Smooth muscle cell (in vitro differentiated cells): ENCODE measurements around the gene ZC3H18. TPM values are rescaled to one million over a fixed set of nuclear protein-coding genes. Genes with fewer than 3 reads are reported as not detected.

ENCODE experiments used
- DNase-seq: peaks from one replicate; lab custom pipeline; 2025; ENCODE audit not compliant: unreplicated experiment; lab: John Stamatoyannopoulos, UW
- H2AFZ ChIP-seq: fragments of 200-600 bp; sonication (generic); 2 replicates; pipeline ENCODE4 v1.6.0; 2016; ENCODE audit warnings: antibody characterized with exemption, low read depth, mild to moderate bottlenecking
- H3F3A ChIP-seq: fragments of 200-600 bp; sonication (generic); 2 replicates; pipeline ENCODE4 v1.6.0; 2017; ENCODE audit warnings: antibody characterized with exemption, low read depth
- H3K27ac ChIP-seq: fragments of 200-600 bp; sonication (generic); 2 replicates; pipeline ENCODE4 v1.5.1; 2016; ENCODE audit warnings: low read depth, mild to moderate bottlenecking
- H3K27me3 ChIP-seq: fragments of 200-600 bp; sonication (generic); 2 replicates; pipeline ENCODE4 v1.6.1; 2016; ENCODE audit warnings: low read depth, mild to moderate bottlenecking
- H3K36me3 ChIP-seq: fragments of 200-600 bp; sonication (generic); 2 replicates; pipeline ENCODE4 v1.5.1; 2016; ENCODE audit warnings: low read depth
- H3K4me1 ChIP-seq: fragments of 200-600 bp; sonication (generic); 2 replicates; pipeline ENCODE4 v1.5.1; 2016; ENCODE audit warnings: low read depth
- H3K4me2 ChIP-seq: fragments of 200-600 bp; sonication (generic); 2 replicates; pipeline ENCODE4 v1.6.0; 2016; ENCODE audit warnings: mild to moderate bottlenecking
- H3K4me3 ChIP-seq: fragments of 200-600 bp; sonication (generic); 2 replicates; pipeline ENCODE4 v1.5.1; 2016; ENCODE audit warnings: mild to moderate bottlenecking
- H3K79me2 ChIP-seq: fragments of 200-600 bp; sonication (generic); 2 replicates; pipeline ENCODE4 v1.6.0; 2016; ENCODE audit warnings: low read depth, mild to moderate bottlenecking
- H3K9ac ChIP-seq: fragments of 200-600 bp; sonication (generic); 2 replicates; pipeline ENCODE4 v1.6.0; 2016; ENCODE audit warnings: low read depth
- H3K9me3 ChIP-seq: fragments of 200-600 bp; sonication (generic); replicated peaks from 2 replicates; pipeline ENCODE4 v1.5.1; 2016; ENCODE audit warnings: low read depth
- H4K20me1 ChIP-seq: fragments of 200-600 bp; sonication (generic); 2 replicates; pipeline ENCODE4 v1.6.0; 2016; ENCODE audit warnings: low read depth
- WGBS: methylation state at CpG from one replicate; pipeline ENCODE4 v1.1.7; 2016; ENCODE audit warnings: low lambda C conversion rate; 5-methylcytosine and 5-hydroxymethylcytosine counted together
- polyA plus RNA-seq: library from polyadenylated mRNA; unstranded; fragments of >200 nt; fragmentation: Nextera tagmentation; extraction: Ambion mirVana; gene quantifications from 2 replicates; pipeline ENCODE4 v1.2.1, GENCODE V29; 2016
- total RNA-seq: library from RNA; depleted of rRNA; stranded (reverse); fragments of >200 nt; gene quantifications from 2 replicates; pipeline ENCODE4 v1.2.3, GENCODE V29; 2014
- TF ChIP-seq, protein P1 (sequence below): fragments of 200-600 bp; sonication (generic); IDR thresholded peaks from 2 replicates; pipeline ENCODE4 v1.5.1; 2017; ENCODE audit warnings: borderline replicate concordance, mild to moderate bottlenecking, antibody characterized with exemption; ENCODE audit not compliant: insufficient read depth, poor library complexity, severe bottlenecking

The ZC3H18 gene
- total and polyA plus RNA-seq, 2 experiments from 2014 or later: 14.6 to 30.4 TPM

DNA sequence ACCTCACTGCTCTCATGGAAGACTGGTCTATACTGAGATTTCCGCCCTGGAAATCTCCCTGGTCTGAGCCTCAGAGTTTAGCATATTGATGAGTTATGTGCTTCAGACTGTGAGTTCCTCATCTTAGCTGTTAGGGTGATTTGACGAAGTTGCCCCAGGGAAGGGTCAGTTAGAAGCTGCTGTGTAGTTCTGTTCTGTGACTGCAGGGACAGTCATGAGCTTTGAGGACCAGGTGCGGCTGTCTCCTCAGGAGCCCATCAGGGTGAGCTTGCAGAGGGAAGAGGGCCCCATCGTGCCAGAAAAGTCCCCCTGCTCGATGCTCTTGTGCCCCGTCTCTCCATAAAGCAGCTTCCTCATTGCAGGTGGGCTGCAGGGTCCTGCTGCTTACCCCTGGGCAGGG lies 39.9 kb downstream of the ZC3H18 start:
- H3F3A ChIP-seq: no peaks in the 10 kb centered on the region
- no peak overlapping the region for H2AFZ ChIP-seq
- H3K36me3 ChIP-seq: no peaks in the 10 kb centered on the region
- no peak overlapping the region for H3K27ac ChIP-seq
- TF ChIP-seq, protein P1, sequence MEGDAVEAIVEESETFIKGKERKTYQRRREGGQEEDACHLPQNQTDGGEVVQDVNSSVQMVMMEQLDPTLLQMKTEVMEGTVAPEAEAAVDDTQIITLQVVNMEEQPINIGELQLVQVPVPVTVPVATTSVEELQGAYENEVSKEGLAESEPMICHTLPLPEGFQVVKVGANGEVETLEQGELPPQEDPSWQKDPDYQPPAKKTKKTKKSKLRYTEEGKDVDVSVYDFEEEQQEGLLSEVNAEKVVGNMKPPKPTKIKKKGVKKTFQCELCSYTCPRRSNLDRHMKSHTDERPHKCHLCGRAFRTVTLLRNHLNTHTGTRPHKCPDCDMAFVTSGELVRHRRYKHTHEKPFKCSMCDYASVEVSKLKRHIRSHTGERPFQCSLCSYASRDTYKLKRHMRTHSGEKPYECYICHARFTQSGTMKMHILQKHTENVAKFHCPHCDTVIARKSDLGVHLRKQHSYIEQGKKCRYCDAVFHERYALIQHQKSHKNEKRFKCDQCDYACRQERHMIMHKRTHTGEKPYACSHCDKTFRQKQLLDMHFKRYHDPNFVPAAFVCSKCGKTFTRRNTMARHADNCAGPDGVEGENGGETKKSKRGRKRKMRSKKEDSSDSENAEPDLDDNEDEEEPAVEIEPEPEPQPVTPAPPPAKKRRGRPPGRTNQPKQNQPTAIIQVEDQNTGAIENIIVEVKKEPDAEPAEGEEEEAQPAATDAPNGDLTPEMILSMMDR: peak; percentile 15
- H4K20me1 ChIP-seq: peaks cover 97% of the 10 kb centered on the region
- no peak overlapping the region for H3K4me2 ChIP-seq
- DNase-seq: no peak
- H3K4me3 ChIP-seq: no peak overlapping the region
- 94% methylated on average over 6 of the region's 6 CpGs for WGBS
- H3K4me1 ChIP-seq: no peaks in the 10 kb centered on the region
- no peaks in the 10 kb centered on the region for H3K9me3 ChIP-seq
- no peak overlapping the region for H3K9ac ChIP-seq
- no peaks in the 10 kb centered on the region for H3K79me2 ChIP-seq
- no peaks in the 10 kb centered on the region for H3K27me3 ChIP-seq

DNA sequence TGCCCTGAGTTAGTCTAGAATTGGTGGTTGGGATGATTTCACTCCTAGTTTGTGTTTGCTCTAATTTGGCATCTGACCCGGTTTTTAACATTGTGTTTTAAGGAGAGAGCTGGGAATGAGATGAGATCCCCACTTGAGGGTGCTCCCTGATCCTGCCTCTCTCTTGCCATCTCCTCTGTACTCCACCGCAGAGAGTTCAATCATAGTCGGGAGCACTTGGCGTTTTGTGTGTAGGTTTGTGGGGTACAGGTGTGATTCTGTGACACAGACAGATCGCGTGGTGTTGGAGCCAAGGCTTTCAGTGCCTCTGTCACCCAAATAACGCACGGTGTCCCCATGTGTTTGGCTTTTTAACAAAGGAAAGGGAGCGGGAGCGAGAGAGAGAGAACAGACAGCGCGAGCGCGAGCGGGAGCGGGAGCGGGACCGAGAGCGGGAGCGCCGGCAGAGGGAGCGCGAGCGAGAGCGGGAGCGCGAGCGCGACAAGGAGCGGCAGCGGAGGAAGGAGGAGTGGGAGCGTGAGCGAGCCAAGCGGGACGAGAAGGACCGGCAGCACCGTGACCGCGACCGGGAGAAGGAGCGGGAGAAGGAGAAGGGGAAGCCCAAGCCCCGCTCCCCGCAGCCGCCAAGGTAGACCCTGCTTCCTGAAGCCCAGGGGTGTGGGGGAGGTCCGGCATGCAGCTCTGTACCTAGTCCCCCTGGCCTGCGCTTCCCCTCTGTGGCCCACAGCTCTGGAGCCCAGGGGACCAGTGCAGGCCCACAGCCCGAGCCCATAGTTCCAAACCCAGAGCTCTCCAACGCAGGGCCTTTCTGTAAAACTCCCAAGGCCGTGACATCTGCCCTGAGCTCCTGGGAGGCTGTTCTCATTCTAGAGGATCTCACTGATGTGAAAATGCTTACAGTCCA lies 41.0 kb downstream of the ZC3H18 start:
- TF ChIP-seq, protein P1: no peak
- 68% methylated on average over 34 of the region's 49 CpGs for WGBS
- H3K4me1 ChIP-seq: no peaks in the 10 kb centered on the region

DNA sequence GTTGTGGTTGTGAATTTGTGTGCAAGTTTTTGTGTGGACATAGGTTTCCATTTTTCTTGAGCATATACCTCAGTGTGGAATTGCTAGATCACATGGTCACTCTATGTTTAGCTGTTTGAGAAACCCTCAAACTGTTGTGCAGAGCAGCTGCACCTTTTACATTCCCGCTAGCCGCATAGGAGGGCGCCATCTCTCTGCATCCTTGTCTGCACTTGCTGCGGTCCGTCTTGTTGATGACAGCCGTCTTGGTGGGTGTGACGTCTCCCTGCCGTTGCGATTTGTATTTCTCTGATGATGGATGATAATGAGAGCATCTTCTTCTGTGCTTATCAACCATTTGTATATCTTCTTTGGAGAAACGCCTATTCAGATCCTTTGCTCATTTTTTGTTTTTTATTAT lies 43.1 kb downstream of the ZC3H18 start:
- H3K36me3 ChIP-seq: no peaks in the 10 kb centered on the region
- peaks cover 11% of the 10 kb centered on the region for H3K4me1 ChIP-seq
- no peaks in the 10 kb centered on the region for H3F3A ChIP-seq
- H3K79me2 ChIP-seq: no peaks in the 10 kb centered on the region
- no peak overlapping the region for H2AFZ ChIP-seq
- 95% methylated on average over 10 of the region's 10 CpGs for WGBS
- H3K4me3 ChIP-seq: no peak overlapping the region
- no peak overlapping the region for H3K9ac ChIP-seq
- no peak overlapping the region for H3K4me2 ChIP-seq
- H4K20me1 ChIP-seq: peaks cover 97% of the 10 kb centered on the region
- no peak for DNase-seq
- no peaks in the 10 kb centered on the region for H3K27me3 ChIP-seq
- no peaks in the 10 kb centered on the region for H3K9me3 ChIP-seq
- TF ChIP-seq, protein P1: no peak
- H3K27ac ChIP-seq: no peak overlapping the region

More for the DNA sequence above, 41.0 kb downstream of the ZC3H18 start:
- H3K9ac ChIP-seq: no peak overlapping the region
- H3K4me3 ChIP-seq: no peak overlapping the region
- H3K36me3 ChIP-seq: no peaks in the 10 kb centered on the region
- H3F3A ChIP-seq: no peaks in the 10 kb centered on the region
- peaks cover 97% of the 10 kb centered on the region for H4K20me1 ChIP-seq
- DNase-seq: no peak
- no peaks in the 10 kb centered on the region for H3K79me2 ChIP-seq
- H3K27me3 ChIP-seq: no peaks in the 10 kb centered on the region
- no peak overlapping the region for H3K27ac ChIP-seq
- H2AFZ ChIP-seq: no peak overlapping the region
- no peaks in the 10 kb centered on the region for H3K9me3 ChIP-seq
- H3K4me2 ChIP-seq: no peak overlapping the region
